MM.1S (cell line): Measurements from ENCODE around the gene CIROP.

Experiments used
- CTCF ChIP-seq: fragments of 300-600 bp; sonication (generic); IDR thresholded peaks from 2 replicates; pipeline ENCODE4 v1.5.1; 2016; ENCODE audit warnings: antibody characterized with exemption, low read length, mixed read lengths
- EZH2phosphoT487 ChIP-seq: fragments of 300-600 bp; sonication (generic); IDR thresholded peaks from 2 replicates; pipeline ENCODE4 v1.6.1; 2018; ENCODE audit warnings: antibody characterized with exemption, low read length

DNA sequence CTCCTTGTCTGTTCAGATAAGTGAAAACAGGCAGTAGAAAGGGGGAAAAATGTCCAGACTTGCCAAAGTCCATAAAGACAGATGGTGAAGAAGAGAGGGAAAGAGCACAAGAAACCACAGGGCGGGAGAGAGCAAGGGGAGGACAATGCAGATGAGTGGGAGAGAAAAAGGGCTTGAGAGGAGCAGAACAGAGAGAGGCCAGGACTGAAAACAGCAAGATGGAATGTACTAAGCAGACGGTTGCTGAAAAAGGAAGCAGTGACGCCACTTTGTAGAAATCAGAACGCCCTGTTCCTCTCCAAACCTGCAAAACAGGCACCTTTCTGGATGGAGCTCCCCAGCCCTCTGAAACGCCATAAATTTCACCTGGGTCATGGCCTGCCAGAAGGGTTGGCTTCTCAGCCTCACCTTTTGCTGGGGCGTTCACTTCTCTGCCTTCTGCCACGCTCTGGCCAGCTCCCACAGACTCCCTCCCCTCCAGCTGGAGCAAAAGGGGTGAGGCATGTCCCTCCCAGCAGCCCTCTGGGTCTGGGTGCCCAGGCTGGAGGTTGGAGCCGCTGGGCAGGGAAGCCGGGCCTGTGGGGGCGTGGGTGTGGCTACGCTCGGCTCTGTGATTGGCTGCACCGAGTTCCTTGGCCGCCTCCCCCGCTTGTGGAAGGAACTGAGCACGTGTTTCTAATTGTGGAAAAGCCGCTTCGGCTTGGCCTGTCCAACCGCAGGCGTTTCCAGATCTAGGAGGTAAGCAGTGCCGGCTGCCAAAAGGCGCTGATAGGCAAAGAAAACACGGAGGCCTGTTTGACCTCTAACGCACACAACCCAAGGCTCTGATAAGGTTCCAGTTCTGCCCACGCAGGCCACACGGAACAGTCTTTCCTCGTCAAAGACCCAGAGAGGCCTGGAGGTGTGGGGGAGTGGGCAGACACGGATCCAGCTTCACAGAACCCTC, 49.3 kb upstream of the CIROP start:
- TF ChIP-seq EZH2phosphoT487 (no peak), CTCF (no peak)
